ENCODE measurements around the gene FRS3.
"Not testable (repeated sequence)": the region's sequence is repeated elsewhere in the genome, so short reads cannot be mapped to it uniquely, and the experiment has no call there.

The FRS3 gene

GRCh38 chr6:41779788-41780550, at the start of gene FRS3:
Gene FRS3, minus strand, starts transcription at chr6:41779900. Its CDS starts 2,913 bp downstream, at chr6:41776987.
- DNase-seq (ENCODE audit: low read depth), result peak; percentile 68

DNA sequence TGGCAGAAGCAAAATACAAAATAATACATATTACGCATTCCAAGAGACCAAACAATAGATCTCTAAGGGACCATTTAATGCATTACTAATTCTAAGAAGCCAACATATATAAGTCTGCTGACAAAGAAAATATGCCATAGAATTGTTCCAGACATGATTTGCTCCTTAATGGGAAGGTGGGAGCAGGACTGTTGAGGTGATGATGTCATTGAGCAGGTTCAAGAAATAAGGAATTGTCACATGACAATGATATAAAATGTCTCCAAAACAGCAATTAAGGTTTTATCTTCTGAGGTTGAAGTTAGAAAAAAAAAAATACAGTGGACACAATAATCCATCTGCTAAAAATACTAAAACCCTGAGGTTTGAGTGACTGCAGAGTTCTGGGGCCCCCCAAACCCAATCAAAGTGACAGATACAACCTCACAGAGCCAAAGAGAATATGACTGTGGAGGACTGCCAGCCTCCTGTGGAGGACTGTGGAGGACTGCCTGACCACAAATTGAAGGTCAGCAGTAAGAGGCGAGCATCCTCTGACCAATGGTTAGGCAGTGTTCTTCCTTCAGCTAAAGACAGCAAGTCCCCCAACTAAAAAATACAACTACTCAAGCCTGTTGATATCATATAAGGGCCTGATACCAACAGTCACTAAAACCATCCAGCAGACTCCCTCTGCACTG, 46.8 kb upstream of the FRS3 start:
- no peak for DNase-seq (ENCODE audit: low read depth)

- peak; percentile 63 for DNase-seq (ENCODE audit: low read depth)
Observed at GRCh38 chr6:41824571-41825569, 45.2 kb upstream of the FRS3 start.

DNA sequence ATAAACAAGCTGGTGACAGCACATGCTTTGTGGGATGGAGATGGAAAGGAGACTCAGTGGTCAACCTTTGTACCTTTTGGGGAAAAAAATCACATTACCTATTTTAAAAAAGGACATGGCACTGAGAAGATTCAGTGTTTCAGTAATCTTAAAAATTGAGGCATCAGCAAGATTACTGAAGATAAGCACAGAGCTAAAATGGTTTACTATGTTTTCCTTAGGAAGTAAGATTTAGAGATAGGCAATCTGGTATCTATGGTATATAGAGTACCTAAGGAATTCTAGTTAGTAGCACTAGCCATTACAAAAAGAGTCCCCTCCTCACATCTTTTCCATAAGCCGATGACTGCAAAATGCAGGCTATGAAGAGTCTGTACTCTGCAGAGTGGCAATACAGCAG, 43.5 kb upstream of the FRS3 start:
- DNase-seq (ENCODE audit: low read depth), result no peak

DNA sequence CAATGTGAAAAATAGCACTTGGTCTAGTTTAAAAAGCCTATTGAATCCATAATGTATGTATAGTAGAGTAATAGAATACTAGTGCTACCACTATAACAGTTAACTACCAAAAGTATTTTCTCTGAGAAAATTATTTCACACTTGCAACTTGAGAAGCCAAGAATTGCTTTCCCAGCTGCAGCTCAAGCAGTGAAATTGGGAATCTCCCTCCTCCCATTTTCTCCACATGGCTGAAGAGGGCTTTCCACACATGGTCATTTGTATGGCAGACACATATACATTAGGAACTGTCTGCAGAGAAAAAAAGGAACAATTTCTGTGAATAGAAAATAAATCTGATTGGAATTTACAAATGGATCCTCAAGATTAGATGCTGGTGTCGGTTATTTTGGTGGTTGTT, 42.3 kb upstream of the FRS3 start:
- DNase-seq (ENCODE audit: low read depth), result no peak

GRCh38 chr6:41821266-41821665, 41.6 kb upstream of the FRS3 start:
- DNase-seq (ENCODE audit: low read depth), result no peak

GRCh38 chr6:41818271-41819054, 38.8 kb upstream of the FRS3 start:
- DNase-seq (ENCODE audit: low read depth), result no peak

- DNase-seq (ENCODE audit: low read depth), result no peak
Observed at GRCh38 chr6:41815587-41815986, 35.9 kb upstream of the FRS3 start.

GRCh38 chr6:41814629-41815028, 34.9 kb upstream of the FRS3 start:
- no peak for DNase-seq (ENCODE audit: low read depth)

- DNase-seq (ENCODE audit: low read depth), result no peak
Observed at GRCh38 chr6:41813956-41814355, 34.3 kb upstream of the FRS3 start.

GRCh38 chr6:41813469-41813868, 33.8 kb upstream of the FRS3 start:
- no peak for DNase-seq (ENCODE audit: low read depth)

DNA sequence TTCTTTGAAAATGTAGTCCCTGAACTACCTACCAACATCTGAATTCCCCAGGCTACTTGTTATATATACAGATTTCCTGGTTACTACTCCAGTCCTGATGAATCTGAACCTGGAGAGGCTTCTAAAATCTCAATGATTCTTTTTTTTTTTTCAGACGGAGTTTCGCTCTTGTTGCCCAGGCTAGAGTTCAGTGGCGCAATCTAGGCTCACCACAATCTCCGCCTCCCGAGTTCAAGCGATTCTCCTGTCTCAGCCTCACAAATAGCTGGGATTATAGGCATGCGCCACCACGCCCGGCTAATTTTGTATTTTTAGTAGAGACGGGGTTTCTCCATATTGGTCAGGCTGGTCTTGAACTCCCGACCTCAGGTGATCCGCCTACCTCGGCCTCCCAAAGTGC, 32.2 kb upstream of the FRS3 start:
- not testable (repeated sequence) for DNase-seq (ENCODE audit: low read depth)

DNA sequence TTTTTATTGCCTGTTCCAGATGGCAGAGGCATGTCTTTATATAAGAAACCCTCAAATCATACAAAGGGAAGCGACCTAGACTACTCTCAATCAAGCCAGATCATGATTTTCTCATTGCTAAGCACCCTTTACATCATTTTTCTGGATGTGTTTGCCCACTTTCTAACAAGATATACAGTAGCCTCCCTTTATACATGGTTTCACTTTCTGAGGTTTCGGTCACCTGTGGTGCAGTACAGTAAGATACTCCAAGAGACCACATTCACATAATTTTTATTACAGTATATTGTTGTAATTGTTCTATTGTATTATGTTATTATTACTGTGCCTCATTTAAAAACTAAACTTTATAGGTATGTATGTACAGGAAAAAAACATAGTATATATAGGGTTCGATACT, 31.4 kb upstream of the FRS3 start:
- DNase-seq (ENCODE audit: low read depth), result no peak

- DNase-seq (ENCODE audit: low read depth), result no peak
Observed at GRCh38 chr6:41805830-41806774, 26.4 kb upstream of the FRS3 start.

DNA sequence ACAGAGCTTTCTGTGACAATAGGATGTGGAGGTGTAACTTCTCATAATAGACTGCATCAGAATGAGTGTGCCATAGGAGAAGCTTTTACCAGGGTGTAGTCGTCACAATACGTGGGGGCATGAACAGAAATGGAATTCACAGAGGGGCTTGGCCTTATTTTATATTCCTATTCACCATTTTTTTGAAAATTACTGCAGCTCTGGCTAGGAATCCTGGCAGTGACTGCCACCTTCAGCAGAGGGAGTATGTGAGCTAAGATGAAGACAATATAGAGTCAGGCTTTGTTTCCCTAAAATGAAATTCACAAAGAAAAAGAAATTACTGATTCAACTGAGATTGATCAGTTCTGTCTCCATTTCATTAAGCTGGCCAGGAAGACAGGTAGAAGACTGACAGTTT, 21.7 kb upstream of the FRS3 start:
- no peak for DNase-seq (ENCODE audit: low read depth)

GRCh38 chr6:41799559-41799911, 19.8 kb upstream of the FRS3 start:
- no peak for DNase-seq (ENCODE audit: low read depth)

DNA sequence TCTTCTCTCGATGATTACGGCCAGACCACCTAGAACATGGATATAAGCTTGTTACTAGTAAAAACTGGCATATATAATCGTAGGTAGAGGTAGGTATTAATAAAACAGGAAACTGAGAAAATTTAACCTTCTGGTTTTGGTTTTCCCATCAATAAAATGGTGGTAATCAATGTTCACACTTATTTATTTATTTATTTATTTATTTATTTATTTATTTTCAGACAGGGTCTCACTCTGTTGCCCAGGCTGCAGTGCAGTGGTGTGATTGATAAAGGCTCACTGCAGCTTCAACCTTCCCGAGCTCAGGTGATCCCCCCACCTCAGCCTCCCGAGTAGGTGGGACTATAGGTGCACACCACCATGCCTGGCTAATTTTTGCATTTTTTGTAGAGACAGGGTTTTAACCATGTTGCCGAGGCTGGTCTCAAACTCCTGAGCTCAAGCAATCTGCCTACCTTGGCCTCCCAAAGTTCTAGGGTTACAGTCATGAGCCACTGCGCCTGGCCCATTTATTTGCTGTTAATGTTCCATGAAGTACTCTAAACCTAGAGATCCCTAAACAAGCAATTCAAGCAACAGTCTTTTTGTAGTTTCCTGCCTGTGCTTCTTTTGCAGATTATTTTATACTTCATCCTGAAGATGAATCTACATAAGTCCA, 19.3 kb upstream of the FRS3 start:
- DNase-seq (ENCODE audit: low read depth), result no peak

DNA sequence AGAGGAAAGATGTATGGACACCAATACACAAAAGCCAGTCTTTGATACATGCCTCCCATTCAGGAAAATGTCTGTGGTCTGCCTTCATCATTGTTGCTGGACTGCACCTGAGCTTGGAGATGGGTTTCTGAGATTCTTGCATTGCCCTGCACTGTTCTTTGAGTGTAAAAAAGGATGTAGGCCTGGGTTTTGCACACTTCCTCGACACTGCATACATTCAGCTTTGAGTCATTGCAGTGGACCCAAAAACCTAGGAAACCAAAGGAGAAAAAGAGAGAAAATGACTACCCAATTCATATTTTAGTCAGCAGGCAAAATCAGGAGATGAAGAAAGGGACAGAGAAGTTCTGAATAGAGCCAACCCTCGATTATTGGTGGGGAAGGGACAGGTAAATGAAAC, 16.8 kb upstream of the FRS3 start:
- DNase-seq (ENCODE audit: low read depth), result no peak

GRCh38 chr6:41791984-41792383, 12.3 kb upstream of the FRS3 start:
- DNase-seq (ENCODE audit: low read depth), result no peak

DNA sequence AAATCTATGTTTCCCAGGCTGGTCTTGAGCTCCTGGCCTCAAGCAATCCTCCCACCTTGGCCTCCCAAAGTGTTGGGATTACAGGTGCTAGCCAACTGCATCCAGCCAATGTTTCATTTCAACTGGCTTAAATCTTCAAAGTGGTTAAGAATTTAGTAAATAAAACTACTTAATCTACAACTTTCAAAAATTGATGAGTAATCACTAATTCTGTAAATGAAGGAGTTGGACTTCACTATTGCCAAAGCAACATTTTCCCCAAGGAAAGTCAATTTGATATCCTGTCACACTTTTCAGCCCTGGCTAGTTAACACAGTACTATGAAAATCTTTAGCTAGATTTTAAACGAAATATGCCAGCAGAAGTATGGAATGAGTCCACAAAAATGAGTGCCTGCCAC, 11.6 kb upstream of the FRS3 start:
- no peak for DNase-seq (ENCODE audit: low read depth)

Data from non-pigmented ciliary epithelial cell (primary cell).